PC-9 (cell line): ENCODE data around the gene NLRC3. TPM values are rescaled to one million over a fixed set of nuclear protein-coding genes. Genes with fewer than 3 reads are reported as not detected.

Source experiments
- BruUV-seq: library from RNA; stranded (reverse); fragments of 400-500 nt; replicated peaks from 2 replicates; lab custom pipeline; 2021; lab: Mats Ljungman, UMichigan
- CTCF ChIA-PET: fragments of 300-600 bp; sonication (Branson Sonifier 250); formaldehyde crosslinking; loops from one replicate; lab custom pipeline; 2022; ENCODE audit warnings: antibody characterized with exemption; lab: Charles Lee
- POLR2A ChIA-PET: fragments of 300-600 bp; sonication (Branson Sonifier 250); formaldehyde crosslinking; loops from one replicate; lab custom pipeline; 2022; ENCODE audit warnings: antibody characterized with exemption; ENCODE audit not compliant: unreplicated experiment; lab: Charles Lee
- DNase-seq, 2 experiments: peaks; one replicate each; pipeline versions ENCODE4 v3.0.0 to v3.0.0-alpha.2; 2015 to 2022; ENCODE audit warnings: mixed read lengths in 1 of 2
- H2AFZ ChIP-seq: fragments of 200-600 bp; sonication (generic); 2 replicates; pipeline ENCODE4 v1.8.1; 2017; ENCODE audit warnings: antibody characterized with exemption
- H3F3A ChIP-seq: fragments of 200-600 bp; sonication (generic); 2 replicates; pipeline ENCODE4 v1.8.1; 2017; ENCODE audit warnings: antibody characterized with exemption, mild to moderate bottlenecking, low read depth; ENCODE audit not compliant: insufficient read depth
- H3K27ac ChIP-seq: fragments of 200-600 bp; sonication (generic); 2 replicates; pipeline ENCODE4 v1.6.1; 2016; ENCODE audit warnings: mixed run types
- H3K27me3 ChIP-seq: fragments of 200-600 bp; sonication (generic); 2 replicates; pipeline ENCODE4 v1.6.1; 2016; ENCODE audit warnings: low read depth, mixed run types; ENCODE audit not compliant: insufficient read depth
- H3K36me3 ChIP-seq: fragments of 200-600 bp; sonication (generic); 2 replicates; pipeline ENCODE4 v1.6.1; 2016; ENCODE audit warnings: low read depth, mixed run types
- H3K4me1 ChIP-seq: fragments of 200-600 bp; sonication (generic); replicated peaks from 2 replicates; pipeline ENCODE4 v1.6.1; 2016; ENCODE audit warnings: mixed run types; ENCODE audit not compliant: insufficient read depth
- H3K4me2 ChIP-seq: fragments of 200-600 bp; sonication (generic); 2 replicates; pipeline ENCODE4 v1.6.1; 2017; ENCODE audit warnings: mixed run types
- H3K4me3 ChIP-seq: fragments of 200-600 bp; sonication (generic); 2 replicates; pipeline ENCODE4 v1.6.1; 2016; ENCODE audit warnings: mixed run types
- H3K79me2 ChIP-seq: fragments of 200-600 bp; sonication (generic); 2 replicates; pipeline ENCODE4 v1.6.1; 2017; ENCODE audit warnings: low read depth, mixed run types
- H3K9me2 ChIP-seq: fragments of 200-600 bp; sonication (generic); 2 replicates; pipeline ENCODE4 v1.8.1; 2017; ENCODE audit warnings: mild to moderate bottlenecking; ENCODE audit not compliant: insufficient read depth
- H3K9me3 ChIP-seq: fragments of 200-600 bp; sonication (generic); 2 replicates; pipeline ENCODE4 v1.8.1; 2016; ENCODE audit warnings: low read depth; ENCODE audit not compliant: insufficient read depth
- H4K20me1 ChIP-seq: fragments of 200-600 bp; sonication (generic); 2 replicates; pipeline ENCODE4 v1.8.1; 2017; ENCODE audit not compliant: insufficient read depth
- EZH2 ChIP-seq: fragments of 200-600 bp; sonication (generic); IDR thresholded peaks from 2 replicates; pipeline ENCODE4 v1.8.0; 2017; ENCODE audit warnings: antibody characterized with exemption, low read depth
- intact Hi-C: fragments of 100-400 bp; cut with micrococcal nuclease; formaldehyde crosslinking; loops from one replicate; pipeline ENCODE4 v1.10.0; 2022; ENCODE audit not compliant: unreplicated experiment
- total RNA-seq: library from RNA; stranded (reverse); gene quantifications from 2 replicates; pipeline ENCODE4 v1.2.3, GENCODE V29; 2021
- TF ChIP-seq, protein P1 (sequence below): fragments of 200-600 bp; sonication (generic); conservative IDR thresholded peaks from 2 replicates; pipeline ENCODE4 v1.6.1; 2017; ENCODE audit warnings: mixed run types, antibody characterized with exemption, mild to moderate bottlenecking, moderate library complexity

Gene NLRC3
- total RNA-seq, 1 experiment from 2014 or later: not detected

DNA sequence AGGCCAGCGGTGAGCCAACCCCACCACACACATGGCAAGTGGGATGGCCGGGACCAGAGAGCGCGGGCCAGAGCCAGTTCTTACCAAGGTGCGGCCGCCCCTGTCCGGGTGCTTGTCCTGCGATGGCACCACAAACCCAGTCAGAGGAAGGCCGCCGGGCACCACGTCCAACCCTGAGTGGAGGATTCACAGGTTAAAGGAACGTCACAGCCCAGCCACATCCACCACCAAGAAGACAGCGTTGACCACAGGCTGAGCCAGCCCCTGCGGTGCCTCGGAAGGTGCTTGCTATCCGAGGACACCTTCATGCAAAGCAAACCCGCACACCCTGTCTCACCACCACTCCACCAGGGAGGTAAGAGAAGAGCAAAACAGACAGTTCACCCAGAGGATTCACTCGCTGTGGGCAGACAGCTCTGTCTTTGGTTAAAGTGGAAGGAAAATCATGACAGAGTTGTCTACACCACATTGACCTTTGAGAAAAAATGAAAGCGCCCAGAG lies 18.4 kb upstream of the NLRC3 start:
- no TSS peak for BruUV-seq
- H3K27me3 ChIP-seq: no peaks in the 10 kb centered on the region
- no peak overlapping the region for H3K27ac ChIP-seq
- no peaks in the 10 kb centered on the region for H3F3A ChIP-seq
- H3K36me3 ChIP-seq: no peaks in the 10 kb centered on the region
- H3K9me3 ChIP-seq: no peaks in the 10 kb centered on the region
- CTCF ChIA-PET: no interaction called here
- POLR2A ChIA-PET: no interaction called here
- no peak for DNase-seq
- no peak overlapping the region for H3K4me2 ChIP-seq
- no peak overlapping the region for H2AFZ ChIP-seq
- H3K79me2 ChIP-seq: no peaks in the 10 kb centered on the region
- intact Hi-C loops: no loop called here
- H4K20me1 ChIP-seq: no peaks in the 10 kb centered on the region
- no peak overlapping the region for H3K4me3 ChIP-seq
- H3K4me1 ChIP-seq: no peaks in the 10 kb centered on the region
- H3K9me2 ChIP-seq: no peaks in the 10 kb centered on the region
- no peak for TF ChIP-seq EZH2
- TF ChIP-seq, protein P1, sequence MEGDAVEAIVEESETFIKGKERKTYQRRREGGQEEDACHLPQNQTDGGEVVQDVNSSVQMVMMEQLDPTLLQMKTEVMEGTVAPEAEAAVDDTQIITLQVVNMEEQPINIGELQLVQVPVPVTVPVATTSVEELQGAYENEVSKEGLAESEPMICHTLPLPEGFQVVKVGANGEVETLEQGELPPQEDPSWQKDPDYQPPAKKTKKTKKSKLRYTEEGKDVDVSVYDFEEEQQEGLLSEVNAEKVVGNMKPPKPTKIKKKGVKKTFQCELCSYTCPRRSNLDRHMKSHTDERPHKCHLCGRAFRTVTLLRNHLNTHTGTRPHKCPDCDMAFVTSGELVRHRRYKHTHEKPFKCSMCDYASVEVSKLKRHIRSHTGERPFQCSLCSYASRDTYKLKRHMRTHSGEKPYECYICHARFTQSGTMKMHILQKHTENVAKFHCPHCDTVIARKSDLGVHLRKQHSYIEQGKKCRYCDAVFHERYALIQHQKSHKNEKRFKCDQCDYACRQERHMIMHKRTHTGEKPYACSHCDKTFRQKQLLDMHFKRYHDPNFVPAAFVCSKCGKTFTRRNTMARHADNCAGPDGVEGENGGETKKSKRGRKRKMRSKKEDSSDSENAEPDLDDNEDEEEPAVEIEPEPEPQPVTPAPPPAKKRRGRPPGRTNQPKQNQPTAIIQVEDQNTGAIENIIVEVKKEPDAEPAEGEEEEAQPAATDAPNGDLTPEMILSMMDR: no peak

DNA sequence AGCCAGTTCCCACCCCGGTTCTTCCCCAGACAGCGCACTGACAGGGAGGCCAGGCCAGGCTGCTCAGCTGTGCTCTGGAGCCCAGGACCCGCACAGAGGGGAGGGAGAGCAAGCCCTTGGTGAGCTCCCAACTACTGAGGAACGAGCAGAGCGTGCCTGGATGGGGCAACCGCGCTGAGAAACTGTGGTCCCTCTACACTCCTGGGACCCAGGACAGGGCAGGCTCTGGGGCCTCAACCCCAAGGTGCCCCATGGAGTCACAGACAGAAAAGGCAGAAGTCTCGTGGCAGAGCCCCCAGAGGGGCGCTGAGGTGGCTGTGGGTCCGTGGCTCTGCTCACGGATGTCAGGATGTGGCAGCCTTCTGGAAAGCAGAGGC lies 17.9 kb upstream of the NLRC3 start:
- ChIA-PET CTCF (no interaction called here), POLR2A (no interaction called here)
- DNase-seq: no peak
- H3K4me1 ChIP-seq: no peaks in the 10 kb centered on the region
- no peaks in the 10 kb centered on the region for H3K9me2 ChIP-seq
- no peak overlapping the region for H3K27ac ChIP-seq
- TF ChIP-seq EZH2: no peak
- TF ChIP-seq, protein P1: no peak
- no peaks in the 10 kb centered on the region for H3K9me3 ChIP-seq
- no peaks in the 10 kb centered on the region for H3K36me3 ChIP-seq
- no peaks in the 10 kb centered on the region for H4K20me1 ChIP-seq
- BruUV-seq: no TSS peak
- no peaks in the 10 kb centered on the region for H3F3A ChIP-seq
- intact Hi-C loops: no loop called here
- H3K4me2 ChIP-seq: no peak overlapping the region
- H3K4me3 ChIP-seq: no peak overlapping the region
- H2AFZ ChIP-seq: no peak overlapping the region
- H3K27me3 ChIP-seq: no peaks in the 10 kb centered on the region
- no peaks in the 10 kb centered on the region for H3K79me2 ChIP-seq

DNA sequence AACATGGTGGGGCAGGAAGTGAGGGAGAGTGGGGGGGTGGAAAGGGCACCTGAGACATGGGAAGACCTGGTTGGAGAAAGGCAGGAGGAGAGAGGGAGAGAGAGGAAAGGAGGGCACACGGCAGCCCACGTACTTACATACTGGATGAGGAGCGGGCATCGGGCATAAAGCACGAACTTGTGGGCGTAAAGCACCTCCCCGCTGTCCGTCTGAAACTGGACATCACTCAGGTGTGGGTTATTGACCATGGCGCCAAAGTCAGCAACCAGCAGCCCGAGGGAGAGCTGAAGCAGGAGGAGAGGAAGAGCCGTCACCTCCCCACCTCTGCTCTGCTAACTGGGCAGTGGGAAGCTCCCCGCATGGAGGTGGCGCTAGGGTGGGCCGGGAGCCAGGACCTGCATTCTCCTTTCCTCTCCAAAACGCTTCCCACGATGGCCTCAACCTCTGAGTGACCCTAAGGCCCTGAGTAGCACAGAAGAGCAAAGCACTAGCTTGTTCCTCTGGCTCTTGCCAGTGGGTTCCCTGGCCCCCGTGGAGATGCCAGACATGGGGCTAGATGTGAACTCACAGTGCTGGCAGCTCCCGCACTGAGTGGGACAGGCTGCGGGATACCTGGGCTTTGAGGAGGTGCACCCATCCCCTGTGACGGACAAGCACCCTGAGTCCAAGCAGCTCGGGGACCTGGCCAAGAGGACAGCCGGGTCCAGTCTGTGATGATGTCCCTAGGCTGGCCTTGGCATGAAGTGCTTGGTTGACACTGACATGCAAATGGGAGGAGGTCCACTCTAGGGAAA lies 17.3 kb upstream of the NLRC3 start:
- Histone ChIP-seq H3K79me2 (no peaks in the 10 kb centered on the region), H3K4me2 (no peak overlapping the region), H3K4me3 (no peak overlapping the region), H2AFZ (no peak overlapping the region), H3K4me1 (no peaks in the 10 kb centered on the region), H3F3A (no peaks in the 10 kb centered on the region), H3K27me3 (no peaks in the 10 kb centered on the region), H3K27ac (no peak overlapping the region), H3K36me3 (no peaks in the 10 kb centered on the region), H3K9me2 (no peaks in the 10 kb centered on the region), H4K20me1 (no peaks in the 10 kb centered on the region), H3K9me3 (no peaks in the 10 kb centered on the region)
- TF ChIP-seq, protein P1: no peak
- TF ChIP-seq EZH2: no peak
- intact Hi-C loops: no loop called here
- CTCF ChIA-PET: no interaction called here
- BruUV-seq: no TSS peak
- POLR2A ChIA-PET: no interaction called here
- DNase-seq: no peak
